DMS79 (cell line): ENCODE data around the gene CAMK2B.

Source experiments
- DNase-seq: peaks from one replicate; lab custom pipeline; 2025; lab: John Stamatoyannopoulos, UW

Gene CAMK2B

DNA sequence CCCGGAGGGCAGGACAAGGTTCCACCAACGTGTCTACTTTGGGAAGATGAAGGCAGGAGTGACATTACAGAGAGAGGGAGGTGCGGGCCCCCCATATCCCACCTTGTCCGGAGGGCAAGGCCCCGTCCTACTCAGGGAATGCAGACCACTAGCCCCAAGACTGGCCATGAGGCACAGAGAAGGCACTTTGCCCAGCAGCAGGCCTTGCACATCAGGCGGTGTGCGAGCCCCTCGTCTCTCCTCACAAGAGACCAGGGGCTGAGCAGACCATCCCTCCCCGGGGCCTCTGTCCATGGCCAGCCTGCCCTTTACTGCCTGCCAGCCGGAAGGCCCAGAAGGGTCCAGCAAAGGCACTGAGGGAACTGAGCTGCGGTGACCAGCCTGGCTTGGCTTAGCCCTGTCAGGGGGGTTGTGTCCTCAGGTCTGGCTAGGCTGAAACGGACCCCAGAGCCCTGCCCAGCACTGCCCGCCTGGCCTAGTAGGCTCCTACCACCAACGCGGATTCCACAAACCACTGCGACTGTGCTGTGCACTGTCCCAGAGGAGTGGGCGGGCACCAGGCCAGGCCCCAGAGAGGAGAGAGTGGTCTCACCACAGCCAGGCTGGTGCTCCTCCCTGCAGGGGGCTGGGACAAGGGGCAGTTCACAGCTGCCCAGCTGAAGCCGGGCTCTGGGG is 16.7 kb downstream of the CAMK2B start:
- no peak for DNase-seq

DNA sequence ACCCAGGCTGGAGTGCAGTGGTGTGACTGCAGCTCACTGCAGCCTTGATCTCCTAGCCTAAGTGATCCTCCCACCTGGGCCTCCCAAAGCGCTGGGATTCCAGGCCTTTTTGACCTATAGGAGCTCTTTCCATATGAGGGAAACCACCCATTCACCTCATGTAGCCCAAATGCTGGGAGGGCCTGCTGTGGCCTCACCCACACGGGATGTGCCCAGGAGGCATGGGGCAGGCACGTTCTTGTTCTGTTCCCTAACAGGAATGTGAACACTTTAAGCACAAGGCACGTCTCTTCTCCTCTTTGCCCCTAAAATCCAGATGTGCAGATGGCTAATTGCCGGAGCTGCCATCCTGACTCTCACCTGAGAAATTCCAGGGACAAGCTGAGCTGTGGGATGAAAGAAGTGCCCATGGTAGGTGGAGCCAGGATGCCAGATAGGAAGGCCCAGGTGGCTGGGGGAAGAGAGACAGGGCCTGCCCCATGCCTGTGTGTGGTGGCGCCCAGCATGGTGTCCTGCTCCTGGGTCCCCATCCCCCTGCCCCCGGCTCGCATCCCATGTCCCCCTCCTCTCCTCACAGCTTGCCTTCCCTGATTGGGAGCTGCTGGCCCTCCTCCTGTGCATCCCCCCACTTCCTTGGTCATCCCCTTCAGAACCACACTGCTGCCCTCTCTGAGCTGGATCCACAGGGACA is 17.3 kb downstream of the CAMK2B start:
- DNase-seq = no peak

GRCh38 chr7:44307301-44307900 is 18.0 kb downstream of the CAMK2B start:
- peak; percentile 58 for DNase-seq

GRCh38 chr7:44306606-44307005 is 18.8 kb downstream of the CAMK2B start:
- no peak for DNase-seq

DNA sequence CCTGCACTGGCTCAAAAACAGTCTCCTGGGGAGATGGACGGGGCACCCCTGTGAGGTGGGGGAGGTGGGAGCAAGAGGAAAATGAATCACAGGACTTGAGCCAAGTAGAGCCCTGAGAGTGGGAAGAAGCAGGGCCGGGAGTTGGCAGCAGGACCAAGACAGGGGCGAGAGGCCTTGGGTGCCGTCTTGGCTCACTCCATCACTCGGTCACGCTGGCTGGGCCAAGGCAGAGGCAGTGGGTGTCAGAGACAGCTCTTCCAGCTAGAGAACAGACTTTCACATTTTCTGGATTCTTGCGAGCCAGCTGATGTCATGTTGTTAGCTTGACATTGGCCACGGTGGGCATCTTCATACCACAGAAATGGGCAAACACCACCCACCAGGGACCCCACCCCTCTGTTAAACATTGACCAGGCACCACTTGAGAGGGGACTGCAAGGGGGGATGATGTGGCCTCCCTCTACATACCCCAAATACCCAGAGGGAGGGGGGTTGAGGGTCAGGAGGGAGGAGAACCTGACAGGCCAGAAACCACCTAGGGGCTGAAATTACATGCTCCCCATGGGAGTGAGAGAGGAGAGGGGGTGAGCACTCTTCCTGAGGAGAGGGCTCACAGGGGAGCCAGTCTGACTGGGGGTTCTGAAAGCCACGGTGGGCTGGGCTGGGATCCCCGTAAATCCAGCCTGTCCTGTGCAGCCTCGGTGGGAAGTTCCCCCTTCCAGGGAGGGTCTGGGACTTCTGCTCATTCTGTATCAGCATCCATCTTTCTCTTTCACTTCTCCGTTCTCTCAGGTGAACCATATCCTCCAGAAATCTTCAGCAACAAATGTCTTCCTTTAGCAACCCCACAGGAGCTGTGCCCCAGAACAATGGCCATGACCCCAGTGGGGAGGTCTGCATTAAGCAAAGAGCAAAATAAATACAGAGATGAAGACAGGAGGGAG is 19.6 kb downstream of the CAMK2B start:
- DNase-seq = no peak

GRCh38 chr7:44294325-44295069 is 30.9 kb downstream of the CAMK2B start:
- no peak for DNase-seq

GRCh38 chr7:44293561-44294324 is 31.7 kb downstream of the CAMK2B start:
- no peak for DNase-seq

- DNase-seq = no peak
These were observed 32.4 kb downstream of the CAMK2B start for GRCh38 chr7:44292876-44293560.

DNA sequence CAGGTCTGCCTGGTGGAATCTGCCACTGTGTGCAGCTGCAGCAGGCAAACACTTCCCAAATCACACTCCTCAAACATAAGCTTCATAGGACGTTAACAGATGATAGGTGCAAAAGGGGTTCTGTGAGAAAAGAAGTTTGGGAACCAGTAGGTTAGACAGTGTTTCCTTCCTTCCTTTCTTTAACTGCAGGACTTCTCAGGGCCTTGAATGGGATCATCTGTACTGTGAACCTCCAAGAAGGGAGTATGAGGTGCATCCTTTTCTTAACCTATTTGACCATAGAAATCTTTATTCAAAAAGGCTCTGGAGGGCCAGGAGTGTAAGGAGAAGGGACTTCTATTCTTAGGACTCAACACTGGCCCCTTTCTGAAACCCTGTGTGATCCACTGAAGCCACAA is 33.0 kb downstream of the CAMK2B start:
- DNase-seq = no peak

DNA sequence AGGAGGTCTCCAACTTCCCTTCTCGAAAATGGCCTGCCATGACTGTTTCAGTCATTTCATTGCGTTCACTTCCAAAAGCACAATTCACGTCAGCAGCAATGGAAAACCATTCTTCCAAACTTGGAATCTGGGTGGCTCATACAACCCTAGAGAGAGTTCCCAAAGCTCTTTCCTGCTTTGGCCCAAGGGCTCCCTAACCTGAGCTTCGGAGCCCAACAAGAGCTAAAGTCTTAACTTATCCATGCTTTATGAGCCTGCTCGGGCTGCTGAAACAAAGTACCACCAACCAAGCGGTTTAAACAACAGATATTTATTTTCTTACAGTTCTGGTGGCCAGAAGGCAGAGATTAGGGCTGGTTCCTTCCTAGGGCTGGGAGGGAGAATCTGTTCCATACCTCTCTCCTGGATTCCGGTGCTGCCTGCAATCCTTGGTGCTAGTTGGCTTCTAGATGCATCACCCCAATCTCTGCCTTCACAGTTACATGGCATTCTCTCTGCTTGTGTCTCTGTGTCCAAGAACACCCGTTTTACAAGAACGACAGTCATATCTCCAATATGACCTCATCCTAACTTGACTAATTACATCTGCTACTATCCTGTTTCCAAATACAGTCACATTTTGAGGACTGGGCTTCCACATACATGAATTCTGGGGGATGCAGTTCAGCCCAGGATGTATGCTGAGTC is 33.5 kb downstream of the CAMK2B start:
- no peak for DNase-seq

- no peak for DNase-seq
These were observed 34.2 kb downstream of the CAMK2B start for GRCh38 chr7:44291066-44291732.

GRCh38 chr7:44290252-44290620 is 35.2 kb downstream of the CAMK2B start:
- no peak for DNase-seq

DNA sequence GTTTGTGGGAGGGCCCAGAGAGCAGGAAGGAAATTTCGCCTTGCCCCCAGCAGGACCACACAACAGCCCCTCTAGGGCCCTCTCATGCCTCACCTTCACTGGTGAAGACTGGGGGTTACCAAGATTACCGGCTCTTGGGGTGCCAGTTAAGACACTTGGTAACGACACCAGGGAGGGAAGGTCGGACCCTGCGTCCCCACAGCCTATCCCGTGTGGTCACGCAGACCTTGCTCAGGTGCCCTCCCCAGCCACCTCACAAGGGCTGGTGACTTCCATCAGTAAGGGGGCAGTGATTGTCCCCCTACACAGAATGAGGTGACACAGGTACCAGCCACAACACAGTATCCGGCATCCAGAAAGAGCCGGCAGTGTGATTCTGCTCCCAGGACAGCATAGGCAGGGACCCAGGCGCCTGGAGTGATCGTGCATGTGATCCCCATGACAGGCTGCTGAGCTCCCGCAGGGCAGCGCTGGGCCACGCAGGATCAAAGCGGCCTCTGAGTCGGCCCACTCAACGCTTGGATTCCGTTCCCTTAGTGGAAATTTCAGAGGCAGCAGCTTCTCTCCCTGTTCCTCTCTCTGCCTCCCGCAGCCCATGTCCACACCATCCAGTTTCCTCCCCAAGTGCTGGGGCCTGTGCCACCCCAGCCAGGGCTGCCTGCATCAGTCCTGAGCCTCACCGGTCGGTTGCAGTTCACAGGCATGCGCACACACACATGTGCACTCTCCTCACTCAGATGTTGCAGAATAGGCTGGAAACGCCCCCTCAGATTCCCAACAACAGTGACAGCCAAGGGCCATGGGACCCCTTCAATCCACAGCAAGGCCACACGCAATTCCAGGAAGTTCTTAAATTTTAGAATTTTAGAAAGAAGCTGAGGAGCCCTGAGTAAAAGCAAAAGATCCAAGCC is 35.8 kb downstream of the CAMK2B start:
- no peak for DNase-seq

GRCh38 chr7:44288811-44289340 is 36.5 kb downstream of the CAMK2B start:
- DNase-seq = no peak

GRCh38 chr7:44288381-44288685 is 37.1 kb downstream of the CAMK2B start:
- DNase-seq = no peak

- no peak for DNase-seq
These were observed 37.7 kb downstream of the CAMK2B start for GRCh38 chr7:44287488-44288380.
